Motor neuron (in vitro differentiated cells): Measurements from ENCODE around the gene MED25. TPM values are rescaled to one million over a fixed set of nuclear protein-coding genes. Genes with fewer than 3 reads are reported as not detected.

Source experiments
- ATAC-seq, 8 experiments: fragments of 200-7000 bp; cut with Tn5 transposase; replicated peaks in 6 of 8; 2 replicates each; pipeline ENCODE4 v1.8.0; 2021; ENCODE audit warnings: mild to moderate bottlenecking in 8 of 8, moderate library complexity in 8 of 8
- H3K27ac ChIP-seq, 2 donors: fragments of 250-450 bp; sonication (Bioruptor Pico); 2 replicates each; pipeline ENCODE4 v1.9.0; 2021; ENCODE audit warnings: antibody characterized with exemption in 2 of 2, mild to moderate bottlenecking in 2 of 2, moderate library complexity in 1 of 2
- H3K4me1 ChIP-seq, 2 donors: fragments of 250-450 bp; sonication (Bioruptor Pico); replicated peaks in 1 of 2; 2 replicates each; pipeline ENCODE4 v1.6.1; 2021; ENCODE audit warnings: antibody characterized with exemption in 2 of 2, mild to moderate bottlenecking in 2 of 2, moderate library complexity in 1 of 2
- H3K4me3 ChIP-seq, 5 donors: fragments of 250-450 bp; sonication (Bioruptor Pico); 2 replicates each; pipeline ENCODE4 v1.9.0; 2021; ENCODE audit warnings: antibody characterized with exemption in 5 of 5, mild to moderate bottlenecking in 5 of 5, moderate library complexity in 4 of 5
- WGBS, 10 experiments: fragments of 450-650 bp; shearing (Covaris generic); methylation state at CpG; one replicate each; pipeline ENCODE4 v1.0.0; 2022; 5-methylcytosine and 5-hydroxymethylcytosine counted together
- in situ Hi-C, 9 experiments: fragments of 400-800 bp; cut with MboI; loops; one replicate each; pipeline ENCODE4 v1.15.0; 2021; ENCODE audit warnings: low sequenced_read_pairs in 9 of 9, low pct_unique_long_range_greater_than_20kb in 2 of 9; ENCODE audit not compliant: unreplicated experiment in 9 of 9
- total RNA-seq, 8 experiments: library from RNA; unstranded; fragments of 300-600 nt; gene quantifications; 2 replicates each; pipeline versions ENCODE4 v1.2.3 to v1.2.4, GENCODE V29; 2022

MED25 gene
- total RNA-seq, 8 experiments from 2014 or later: 16.4 to 38.0 (median 24.5) TPM

DNA sequence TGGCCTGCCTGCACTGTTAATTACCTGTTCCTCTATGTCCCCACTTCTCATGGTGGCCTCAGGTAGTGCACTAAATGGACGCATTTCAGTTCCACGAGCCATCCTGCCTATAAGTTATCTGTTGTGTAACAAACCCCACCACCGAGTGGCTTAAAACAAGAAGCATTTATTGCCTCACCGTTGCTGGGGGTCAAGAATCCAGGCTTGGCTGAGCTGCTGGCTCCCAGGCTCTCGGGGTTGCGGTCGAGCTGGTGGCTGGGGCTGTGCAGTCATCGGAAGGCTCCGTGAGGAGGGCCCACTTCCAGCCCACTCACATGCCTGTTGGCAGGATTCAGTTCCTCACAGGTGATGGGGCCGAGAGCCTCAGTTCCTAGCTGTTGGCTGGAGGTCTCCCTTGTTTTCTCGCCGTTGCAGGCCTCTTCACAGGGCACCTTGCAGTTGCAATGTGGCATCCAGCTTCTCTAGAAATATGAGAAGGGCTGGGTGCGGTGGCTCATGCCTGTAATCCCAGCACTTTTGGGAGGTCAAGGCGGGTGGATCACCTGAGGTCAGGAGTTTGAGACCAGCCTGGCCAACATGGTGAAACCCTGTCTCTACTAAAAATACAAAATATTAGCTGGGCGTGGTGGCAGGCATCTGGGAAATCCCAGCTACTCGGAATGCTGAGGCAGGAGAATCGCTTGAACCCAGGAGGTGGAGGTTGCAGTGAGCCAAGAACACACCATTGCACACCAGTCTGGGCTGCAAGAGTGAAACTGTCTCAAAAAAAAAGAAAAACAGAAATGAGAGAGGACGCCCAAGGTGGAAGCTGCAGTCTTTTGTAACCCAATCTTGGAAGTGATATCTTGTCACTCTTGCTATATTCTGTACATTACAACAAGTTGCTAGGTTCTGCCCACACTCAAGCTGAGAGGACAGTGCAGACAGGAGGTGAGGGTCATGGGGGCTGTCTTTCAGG is 26.3 kb downstream of the MED25 start:
- in situ Hi-C loops: no loop called here
- no peaks in the 10 kb centered on the region for H3K4me1 ChIP-seq
- H3K27ac ChIP-seq: no peak overlapping the region
- 81 to 97% (median 85%) methylated on average over 1 to 6 of the region's 18 CpGs; no CpG with 5 or more reads in 4 of the 10 experiments for WGBS, 10 experiments
- no peak for ATAC-seq
- no peak overlapping the region for H3K4me3 ChIP-seq

DNA sequence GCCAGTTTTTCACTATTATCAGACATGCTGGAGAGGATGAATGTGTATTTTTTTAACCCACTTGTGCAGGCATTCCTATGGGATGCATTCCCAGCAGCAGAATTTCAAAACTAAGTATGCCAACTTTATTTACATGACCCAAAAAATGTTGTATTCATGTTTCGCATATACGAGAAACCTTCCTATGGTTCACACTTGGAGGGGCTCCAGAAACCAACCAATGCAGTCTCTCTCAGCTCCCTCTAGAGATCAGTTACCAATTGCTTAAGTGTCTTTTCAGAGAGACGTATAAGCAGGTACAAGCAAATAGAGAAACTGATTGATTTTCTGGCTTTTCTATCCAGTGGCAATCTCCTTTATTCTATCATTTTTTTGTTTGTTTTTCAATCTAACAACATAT is 27.3 kb downstream of the MED25 start:
- peaks cover 0 to 5% of the 10 kb centered on the region in 2 donors for H3K4me1 ChIP-seq
- WGBS, 10 experiments: 0 to 100% (median 81%) methylated on average over 1 to 3 of the region's 3 CpGs; no CpG with 5 or more reads in 1 of the 10 experiments
- no peak overlapping the region for H3K4me3 ChIP-seq
- H3K27ac ChIP-seq: no peak overlapping the region
- in situ Hi-C loops: no loop called here
- peak in 1 of 8 experiments; percentile 72 for ATAC-seq

DNA sequence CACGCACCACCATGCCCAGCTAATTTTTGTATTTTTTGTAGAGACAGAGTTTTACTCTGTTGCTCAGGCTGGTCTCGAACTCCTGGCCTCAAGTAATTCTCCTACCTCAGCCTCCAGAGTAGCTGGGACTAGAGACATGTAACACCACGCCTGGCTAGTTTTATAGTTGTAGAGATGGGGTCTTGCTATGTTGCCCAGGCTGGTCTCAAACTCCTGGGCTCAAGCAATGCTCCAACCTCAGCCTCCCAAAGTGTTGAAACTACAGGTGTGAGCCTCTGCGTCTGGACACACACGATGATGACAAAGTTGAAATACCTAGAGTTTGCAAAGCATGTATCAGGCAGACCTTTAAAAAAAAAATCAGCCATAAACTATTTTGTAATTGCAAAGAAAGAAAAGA is 28.3 kb downstream of the MED25 start:
- no peak overlapping the region for H3K27ac ChIP-seq
- H3K4me3 ChIP-seq: no peak overlapping the region
- H3K4me1 ChIP-seq: peaks cover 0 to 5% of the 10 kb centered on the region in 2 donors
- in situ Hi-C loops: no loop called here
- 50 to 80% (median 67%) methylated on average over 1 to 4 of the region's 5 CpGs; no CpG with 5 or more reads in 2 of the 10 experiments for WGBS, 10 experiments
- no peak for ATAC-seq

DNA sequence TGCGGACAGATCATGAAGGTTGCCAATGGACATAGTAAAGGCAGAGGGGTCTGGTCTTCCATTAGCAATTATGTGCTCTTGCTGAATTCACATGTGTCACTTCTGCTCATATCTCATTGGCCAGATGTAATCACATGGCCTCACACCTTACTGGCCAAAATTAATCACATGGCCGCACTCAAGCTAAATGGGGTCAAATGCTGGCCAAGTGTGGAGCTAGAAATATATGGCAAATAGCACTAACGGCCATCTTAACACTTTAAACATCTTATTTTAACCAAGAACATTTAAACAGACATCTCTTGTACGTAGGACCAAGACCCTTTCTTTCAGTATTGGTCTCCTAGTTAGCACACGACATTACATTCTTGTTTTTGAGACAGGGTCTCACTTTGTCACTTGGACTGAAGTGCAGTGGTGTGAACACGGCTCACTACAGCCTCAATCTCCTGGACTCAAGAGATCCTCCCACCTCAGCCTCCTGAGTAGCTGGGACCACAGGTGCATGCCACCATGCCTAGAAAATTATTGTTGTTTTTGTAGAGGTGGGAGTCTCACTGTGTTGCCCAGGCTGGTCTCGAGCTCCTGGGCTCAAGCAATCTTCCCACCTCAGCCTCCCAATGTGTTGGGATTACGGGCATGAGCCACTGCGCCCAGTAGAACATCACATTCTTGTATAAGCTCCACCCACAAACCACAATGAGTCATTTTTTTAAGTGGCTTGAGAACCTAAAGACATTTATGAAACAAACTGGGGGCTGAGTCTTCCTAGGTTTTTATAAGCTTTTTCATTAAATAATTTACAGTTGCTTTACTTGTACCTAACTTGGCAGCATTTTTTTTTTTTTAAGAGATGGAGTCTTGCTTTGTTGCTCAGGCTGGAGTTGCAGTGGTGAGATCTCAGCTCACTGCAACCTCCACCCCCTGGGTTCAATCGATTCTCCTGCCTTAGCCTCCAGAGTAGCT is 29.9 kb downstream of the MED25 start:
- ATAC-seq: no peak
- Histone ChIP-seq H3K4me3 (no peak overlapping the region), H3K4me1 (peaks cover 8 to 14% of the 10 kb centered on the region in 2 donors), H3K27ac (no peak overlapping the region)
- in situ Hi-C loops: no loop called here
- WGBS, 10 experiments: 73 to 100% (median 88%) methylated on average over 1 to 8 of the region's 10 CpGs; no CpG with 5 or more reads in 1 of the 10 experiments

DNA sequence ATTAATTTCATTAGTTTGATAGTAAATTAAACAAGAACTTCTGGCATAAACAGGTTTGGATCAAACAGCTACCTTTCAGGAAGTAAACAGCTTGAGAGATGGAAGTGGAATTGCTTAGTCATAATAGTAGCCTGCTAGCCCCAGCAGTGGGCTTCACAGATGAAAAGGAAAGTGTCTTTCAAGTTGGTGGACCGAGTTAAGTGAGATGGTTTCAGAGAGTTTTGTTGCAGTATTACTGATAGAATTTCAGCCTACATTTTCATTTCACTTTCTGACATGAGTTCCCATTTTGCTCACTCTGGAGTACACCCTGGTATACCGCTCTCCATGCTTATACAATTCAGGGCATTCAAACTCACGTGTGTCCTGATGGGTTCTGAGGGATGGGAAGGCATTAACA is 30.8 kb downstream of the MED25 start:
- Histone ChIP-seq H3K27ac (no peak overlapping the region), H3K4me1 (peaks cover 16 to 20% of the 10 kb centered on the region in 2 donors), H3K4me3 (no peak overlapping the region)
- no peak for ATAC-seq
- in situ Hi-C loops: no loop called here
- 84 to 100% (median 96%) methylated on average over 1 to 3 of the region's 3 CpGs; no CpG with 5 or more reads in 2 of the 10 experiments for WGBS, 10 experiments

DNA sequence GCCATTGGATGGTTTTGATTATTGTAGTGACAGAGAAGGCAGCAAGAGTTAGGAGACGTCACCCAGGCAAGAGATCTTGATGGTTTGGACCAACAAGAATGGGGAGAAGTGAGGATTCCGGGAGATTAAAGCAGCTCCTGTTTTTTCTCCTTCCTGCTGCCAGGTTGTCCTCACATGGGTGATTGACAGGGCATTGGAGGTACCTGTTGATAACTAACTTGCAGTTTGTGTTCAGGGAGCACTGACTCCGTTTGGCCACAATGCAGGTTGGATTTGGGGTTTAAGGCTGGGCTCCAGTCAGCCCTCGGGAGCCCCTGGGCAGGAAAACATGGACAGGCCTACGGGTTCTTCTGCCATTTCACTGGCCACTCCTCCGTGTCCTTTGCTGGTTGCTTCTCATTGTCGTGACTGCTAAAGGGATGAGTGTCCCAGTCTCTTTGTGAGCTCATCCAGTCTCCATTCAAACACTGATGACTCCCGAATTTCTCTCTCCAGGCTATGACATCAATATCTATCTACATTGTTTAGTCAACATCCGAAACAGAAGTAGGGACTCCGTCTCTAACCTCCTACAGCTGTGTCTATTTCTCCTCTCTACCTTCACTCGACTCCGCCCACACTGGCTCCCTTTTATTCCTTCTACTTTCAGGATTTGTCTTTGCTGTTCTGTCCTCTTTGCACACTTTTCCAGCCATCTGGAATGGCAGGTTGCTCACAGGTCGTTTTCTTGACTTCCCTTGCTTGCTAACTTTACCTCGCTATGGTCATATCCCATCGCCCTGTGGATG is 31.5 kb downstream of the MED25 start:
- H3K27ac ChIP-seq: peak overlapping the region; percentile 14 to 99

DNA sequence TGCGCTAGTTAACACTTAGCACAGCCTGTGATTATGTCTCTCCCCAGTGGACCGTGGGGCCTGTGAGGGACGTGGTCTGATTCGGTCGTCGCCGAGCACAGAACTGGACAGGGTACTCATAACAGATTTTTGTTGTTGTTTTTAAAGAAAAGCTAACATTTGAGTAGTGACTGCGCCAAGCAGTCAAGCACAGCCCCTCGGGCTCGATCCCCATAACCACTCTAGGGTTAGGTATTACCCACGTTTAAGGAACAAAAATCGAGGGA is 32.1 kb downstream of the MED25 start:
- peak overlapping the region; percentile 14 to 99 for H3K27ac ChIP-seq
- 38 to 100% (median 62%) methylated on average over 1 to 11 of the region's 12 CpGs; no CpG with 5 or more reads in 3 of the 10 experiments for WGBS, 10 experiments
- H3K4me3 ChIP-seq: peak overlapping the region; percentile 87 to 99 (median 96)
- no peak for ATAC-seq
- in situ Hi-C loops: no loop called here
- H3K4me1 ChIP-seq: peaks cover 16 to 20% of the 10 kb centered on the region in 2 donors

More for the DNA sequence above, 31.5 kb downstream of the MED25 start:
- Histone ChIP-seq H3K4me1 (peaks cover 16 to 20% of the 10 kb centered on the region in 2 donors), H3K4me3 (peak overlapping the region in 4 of 5 donors; percentile 87 to 99 (median 96))
- in situ Hi-C loops: no loop called here
- WGBS, 10 experiments: 0 to 91% (median 75%) methylated on average over 1 to 11 of the region's 15 CpGs
- no peak for ATAC-seq

DNA sequence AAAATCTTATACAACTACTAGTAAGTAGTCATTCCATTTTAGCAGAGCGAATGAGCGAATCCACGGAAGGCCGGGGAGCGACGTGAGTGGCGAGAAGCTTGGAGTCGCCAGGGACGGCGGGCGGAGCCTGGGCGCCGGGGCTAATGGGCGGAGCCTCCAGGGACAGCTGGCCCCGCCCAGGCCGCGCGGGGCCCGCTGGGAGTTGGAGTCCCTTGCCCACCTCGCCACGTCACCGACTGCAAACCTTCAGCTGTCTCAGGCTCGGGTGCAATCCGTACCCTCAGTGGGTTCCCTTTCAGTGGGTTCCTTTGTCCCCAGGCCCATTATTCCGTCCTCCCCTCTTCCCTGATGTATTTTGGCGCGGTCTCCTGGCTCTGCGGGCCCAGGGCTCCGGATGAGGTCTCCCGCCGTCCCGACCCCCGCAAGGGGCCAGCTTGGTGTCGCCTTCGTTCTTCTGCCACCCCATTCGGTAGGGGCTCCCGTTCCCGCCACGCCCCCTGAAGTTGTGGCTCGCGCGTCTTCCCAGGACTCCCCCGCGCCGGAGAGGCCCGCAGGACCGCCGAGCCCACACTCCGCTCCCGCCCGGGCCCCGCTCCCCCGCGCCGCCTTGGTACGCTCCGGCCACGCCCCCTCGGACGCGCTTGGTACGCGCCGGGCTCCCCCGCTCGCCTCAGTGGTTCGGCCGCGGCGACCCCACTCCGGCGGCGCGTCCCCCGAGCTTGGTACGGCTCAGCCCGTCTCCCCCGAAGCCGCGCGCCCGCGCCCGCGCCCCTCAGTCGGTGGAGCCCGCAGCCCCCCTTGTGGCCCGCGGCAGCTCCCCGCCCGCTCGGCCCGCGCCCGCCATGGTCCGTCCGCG is 32.6 kb downstream of the MED25 start, which contains the start of gene PTOV1:
Gene PTOV1 (plus strand): TSS at position 673 of the 856 bp plus-strand sequence.
- in situ Hi-C loops: no loop called here
- 0 to 2% (median 0%) methylated on average over 1 to 25 of the region's 98 CpGs; no CpG with 5 or more reads in 6 of the 10 experiments for WGBS, 10 experiments
- Histone ChIP-seq H3K27ac (peak within 1 kb of the TSS; percentile 97 to 99), H3K4me1 (peaks cover 16 to 20% of the 10 kb centered on the region in 2 donors), H3K4me3 (peak within 1 kb of the TSS; percentile 87 to 99 (median 96))
- peak; percentile 84 to 88 (median 86) for ATAC-seq

DNA sequence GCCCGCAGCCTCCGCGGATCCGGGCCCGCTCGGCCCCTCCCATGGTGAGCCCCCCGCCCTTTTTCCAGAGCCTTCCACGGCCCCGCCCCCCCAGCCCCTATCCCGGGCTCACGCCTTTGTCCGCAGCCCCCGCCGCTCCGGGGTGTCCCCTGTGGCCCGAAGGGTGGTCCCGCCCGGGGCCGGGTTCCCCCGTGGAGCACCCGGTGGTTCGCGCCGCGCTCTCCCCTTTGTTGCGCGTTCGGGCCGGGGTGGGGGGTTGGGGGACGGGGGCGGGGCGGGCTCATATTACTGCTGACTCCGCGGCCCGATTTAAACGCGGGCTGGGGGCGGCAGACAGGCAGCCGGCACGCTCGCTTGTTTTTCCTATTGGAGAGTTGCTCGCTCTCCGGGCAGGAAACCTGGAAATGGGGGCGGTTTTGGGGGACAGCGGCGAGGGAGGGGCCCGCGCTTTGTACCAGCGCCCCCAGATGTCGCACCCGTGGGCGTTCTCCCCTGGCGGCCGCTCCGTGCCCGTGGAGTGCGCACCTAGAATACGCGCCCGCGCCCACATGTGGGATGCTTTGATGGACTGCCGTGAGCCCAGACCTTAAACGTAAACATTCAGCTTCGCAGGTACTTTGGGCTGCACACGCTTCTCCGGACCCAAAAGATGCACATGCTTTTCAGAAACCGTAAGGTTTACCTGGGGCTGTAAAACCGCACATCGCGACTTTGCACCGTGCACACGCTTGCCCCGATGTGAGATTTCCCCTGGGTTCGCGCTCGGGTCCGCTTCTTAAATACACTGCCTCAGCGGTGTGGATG is 33.6 kb downstream of the MED25 start:
- H3K4me3 ChIP-seq: peak overlapping the region; percentile 87 to 99 (median 96)
- 0 to 18% (median 2%) methylated on average over 3 to 29 of the region's 78 CpGs; no CpG with 5 or more reads in 5 of the 10 experiments for WGBS, 10 experiments
- peaks cover 16 to 20% of the 10 kb centered on the region in 2 donors for H3K4me1 ChIP-seq
- peak overlapping the region; percentile 97 to 99 for H3K27ac ChIP-seq
- in situ Hi-C loops: no loop called here
- peak; percentile 3 to 43 (median 16) for ATAC-seq

DNA sequence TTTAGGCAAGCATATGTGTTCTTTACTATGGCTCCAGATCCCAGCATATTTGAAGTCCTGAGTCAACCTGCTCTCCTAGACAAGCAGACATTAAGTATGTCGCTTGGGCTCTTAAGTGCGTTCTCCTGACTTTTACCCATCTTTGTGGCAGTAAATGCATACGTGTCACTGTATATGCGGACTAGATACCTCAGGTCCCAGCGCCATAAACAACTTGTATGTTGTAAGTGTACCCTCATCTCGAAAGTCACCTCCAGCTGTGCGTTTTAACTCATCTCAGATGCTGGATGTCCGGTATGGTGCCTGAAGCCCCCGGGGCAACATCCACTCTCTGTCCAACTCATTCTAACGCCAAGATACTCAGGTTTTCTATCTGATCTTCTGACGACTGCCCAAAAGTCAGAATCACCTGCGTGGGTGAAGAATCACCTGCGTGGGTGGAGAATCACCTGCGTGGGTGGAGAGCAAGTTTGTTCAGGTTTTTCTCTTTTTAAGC is 34.6 kb downstream of the MED25 start:
- no peak overlapping the region for H3K27ac ChIP-seq
- in situ Hi-C loops: no loop called here
- 40 to 100% (median 71%) methylated on average over 1 to 12 of the region's 14 CpGs; no CpG with 5 or more reads in 2 of the 10 experiments for WGBS, 10 experiments
- H3K4me1 ChIP-seq: peaks cover 16 to 20% of the 10 kb centered on the region in 2 donors
- no peak for ATAC-seq
- H3K4me3 ChIP-seq: peak overlapping the region; percentile 87 to 99 (median 96)
